GM12878 (cell line): Measurements from ENCODE around the gene RXRG. TPM values are rescaled to one million over a fixed set of nuclear protein-coding genes. Genes with fewer than 3 reads are reported as not detected.

Experiments used
- ATAC-seq: fragments of 200-7000 bp; cut with Tn5 transposase; 3 replicates; pipeline ENCODE4 v1.9.1; 2020; ENCODE audit warnings: mild to moderate bottlenecking, moderate library complexity
- BruUV-seq: library from RNA; stranded (reverse); fragments of 400-500 nt; replicated peaks from 2 replicates; lab custom pipeline; 2021; lab: Mats Ljungman, UMichigan
- CTCF ChIA-PET: fragments of 300-600 bp; sonication (Branson Sonifier 250); formaldehyde crosslinking; extraction: SDS; loops from one replicate; lab custom pipeline; 2021; ENCODE audit warnings: inconsistent platforms; lab: Yijun Ruan, JAX
- POLR2A ChIA-PET: fragments of 350-600 bp; formaldehyde crosslinking; extraction: SDS; loops from one replicate; lab custom pipeline; 2021; ENCODE audit warnings: inconsistent platforms; lab: Charles Lee
- RAD21 ChIA-PET: fragments of 300-600 bp; sonication (Branson Sonifier 250); formaldehyde crosslinking; loops from one replicate; lab custom pipeline; 2023; ENCODE audit warnings: antibody characterized with exemption; ENCODE audit not compliant: unreplicated experiment; lab: Charles Lee
- SMC1A ChIA-PET: fragments of 300-600 bp; sonication (Branson Sonifier 250); formaldehyde crosslinking; loops from one replicate; lab custom pipeline; 2023; ENCODE audit not compliant: unreplicated experiment, uncharacterized antibody; lab: Charles Lee
- DNase-seq: peaks from one replicate; pipeline ENCODE4 v3.0.0-alpha.2; 2011; ENCODE audit warnings: low read depth, low spot score
- FAIRE-seq: peaks from 3 replicates; lab custom pipeline; 2011; peaks lifted over from hg19 to GRCh38; lab: Jason Lieb, UNC
- H2AFZ ChIP-seq: 2 replicates; pipeline ENCODE4 v1.6.0; 2011; ENCODE audit warnings: low read depth, low read length, control low read depth; ENCODE audit not compliant: control insufficient read depth
- H3K27ac ChIP-seq: 2 replicates; pipeline ENCODE4 v1.5.1; 2011; ENCODE audit warnings: control low read depth; ENCODE audit not compliant: control insufficient read depth, insufficient read depth
- H3K27me3 ChIP-seq, 2 experiments: replicated peaks in 1 of 2; 2 replicates each; pipeline versions ENCODE4 v1.6.0 to v1.6.1; 2011; ENCODE audit warnings: low read length in 1 of 2; ENCODE audit not compliant: control insufficient read depth in 2 of 2, insufficient read depth in 2 of 2
- H3K36me3 ChIP-seq, 2 experiments: 2 replicates each; pipeline ENCODE4 v1.5.1; 2011; ENCODE audit warnings: low read length in 1 of 2; ENCODE audit not compliant: control insufficient read depth in 2 of 2, insufficient read depth in 2 of 2
- H3K4me1 ChIP-seq: 2 replicates; pipeline ENCODE4 v1.6.1; 2011; ENCODE audit warnings: mild to moderate bottlenecking, low read length, moderate library complexity, mixed read lengths; ENCODE audit not compliant: control insufficient read depth, insufficient read depth
- H3K4me2 ChIP-seq: 2 replicates; pipeline ENCODE4 v1.6.0; 2011; ENCODE audit warnings: control low read depth; ENCODE audit not compliant: control insufficient read depth, insufficient read depth
- H3K4me3 ChIP-seq: fragments of 200-600 bp; sonication (generic); 2 replicates; pipeline ENCODE4 v1.5.1; 2016
- H3K79me2 ChIP-seq: 2 replicates; pipeline ENCODE4 v1.6.0; 2011; ENCODE audit warnings: low read length; ENCODE audit not compliant: control insufficient read depth, insufficient read depth
- H3K9ac ChIP-seq: 2 replicates; pipeline ENCODE4 v1.8.0; 2011; ENCODE audit warnings: low read length, control low read depth, mixed read lengths; ENCODE audit not compliant: control insufficient read depth, insufficient read depth
- H3K9me3 ChIP-seq: replicated peaks from 3 replicates; pipeline ENCODE4 v1.5.1; 2011; ENCODE audit warnings: mild to moderate bottlenecking, low read length; ENCODE audit not compliant: control insufficient read depth, insufficient read depth
- H4K20me1 ChIP-seq: 2 replicates; pipeline ENCODE4 v1.6.0; 2011; ENCODE audit not compliant: control insufficient read depth, insufficient read depth
- BRCA1 ChIP-seq: IDR thresholded peaks from 2 replicates; pipeline ENCODE4 v1.6.1; 2011; ENCODE audit warnings: low read depth, low read length, improper control_type of control experiment
- CBX5 ChIP-seq: sonication (generic); IDR thresholded peaks from 2 replicates; pipeline ENCODE4 v1.6.1; 2016; ENCODE audit warnings: low read depth, moderate library complexity, mild to moderate bottlenecking, inconsistent platforms
- CHD4 ChIP-seq: fragments of 200-600 bp; sonication (generic); IDR thresholded peaks from 2 replicates; pipeline ENCODE4 v1.6.1; 2016; ENCODE audit warnings: mild to moderate bottlenecking
- KLF5 ChIP-seq: fragments of 450-650 bp; IDR thresholded peaks from 2 replicates; pipeline ENCODE4 v1.6.1; 2014; ENCODE audit warnings: mild to moderate bottlenecking; ENCODE audit not compliant: partially characterized antibody
- MXI1 ChIP-seq: fragments of 150-350 bp; IDR thresholded peaks from 2 replicates; pipeline ENCODE4 v1.6.1; 2011; ENCODE audit warnings: low read depth, mild to moderate bottlenecking, inconsistent platforms, low read length, improper control_type of control experiment
- NR2F1 ChIP-seq: fragments of 450-650 bp; conservative IDR thresholded peaks from 2 replicates; pipeline ENCODE4 v1.6.1; 2017; ENCODE audit warnings: mild to moderate bottlenecking
- RFX5 ChIP-seq: IDR thresholded peaks from 2 replicates; pipeline ENCODE4 v1.6.1; 2011; ENCODE audit warnings: low read depth, low read length, improper control_type of control experiment
- WGBS: methylation state at CpG from one replicate; pipeline ENCODE4 v1.1.6; 2016; ENCODE audit warnings: low lambda C conversion rate; ENCODE audit not compliant: insufficient replicate concordance, insufficient coverage; ENCODE audit errors: missing lambda C conversion rate; 5-methylcytosine and 5-hydroxymethylcytosine counted together
- in situ Hi-C: fragments of 300-500 bp; cut with MboI; formaldehyde crosslinking; loops from 9 replicates; pipeline ENCODE4 v1.14.3; 2018; ENCODE audit warnings: mixed read lengths
- intact Hi-C: fragments of 100-400 bp; cut with micrococcal nuclease; formaldehyde crosslinking; loops from one replicate; pipeline ENCODE4 v1.14.2; 2022; ENCODE audit not compliant: unreplicated experiment
- polyA plus RNA-seq, 11 experiments: library from polyadenylated mRNA; depleted of rRNA in 4 of 11; unstranded in 6 of 11; stranded (reverse) in 5 of 11; fragments of >200 nt; fragmentation: Nextera tagmentation in 4 of 11; fragmentation: Illumina TruSeq in 1 of 11; extraction: Ambion mirVana in 4 of 11; extraction: Trizol in 1 of 11; gene quantifications; 1 replicate in 1 of 11; 2 replicates in 10 of 11; pipeline versions ENCODE4 v1.2.1 to v1.2.3, GENCODE V29; 2011 to 2016; ENCODE audit warnings: inconsistent platforms in 2 of 11, missing spikeins in 2 of 11, low read depth in 1 of 11
- total RNA-seq, 4 experiments: library from RNA; depleted of rRNA in 3 of 4; stranded (reverse); fragments of >200 nt in 3 of 4; fragmentation: Illumina TruSeq in 1 of 4; extraction: Trizol in 1 of 4; gene quantifications; 2 replicates each; pipeline versions ENCODE4 v1.2.1 to v1.2.3, GENCODE V29; 2013 to 2021
- TF ChIP-seq, protein P1 (sequence below): IDR thresholded peaks from 2 replicates; pipeline ENCODE4 v1.6.1; 2012; ENCODE audit warnings: mild to moderate bottlenecking, low read depth, low read length
- TF ChIP-seq, protein P2 (sequence below): IDR thresholded peaks from 2 replicates; pipeline ENCODE4 v1.6.1; 2011; ENCODE audit warnings: borderline replicate concordance, low read depth, mild to moderate bottlenecking, moderate library complexity, mixed read lengths, low read length; ENCODE audit not compliant: insufficient read depth; ENCODE audit errors: extremely low read length
- TF ChIP-seq, protein P3 (sequence below): fragments of 450-650 bp; IDR thresholded peaks from 2 replicates; pipeline ENCODE4 v1.6.1; 2016; ENCODE audit warnings: mild to moderate bottlenecking

Gene RXRG
- total and polyA plus RNA-seq, 10 of the 15 experiments (the other 5 are each of a cell fraction or from before 2014, with no cell fraction given) = 0.10 TPM; not detected in 9

DNA sequence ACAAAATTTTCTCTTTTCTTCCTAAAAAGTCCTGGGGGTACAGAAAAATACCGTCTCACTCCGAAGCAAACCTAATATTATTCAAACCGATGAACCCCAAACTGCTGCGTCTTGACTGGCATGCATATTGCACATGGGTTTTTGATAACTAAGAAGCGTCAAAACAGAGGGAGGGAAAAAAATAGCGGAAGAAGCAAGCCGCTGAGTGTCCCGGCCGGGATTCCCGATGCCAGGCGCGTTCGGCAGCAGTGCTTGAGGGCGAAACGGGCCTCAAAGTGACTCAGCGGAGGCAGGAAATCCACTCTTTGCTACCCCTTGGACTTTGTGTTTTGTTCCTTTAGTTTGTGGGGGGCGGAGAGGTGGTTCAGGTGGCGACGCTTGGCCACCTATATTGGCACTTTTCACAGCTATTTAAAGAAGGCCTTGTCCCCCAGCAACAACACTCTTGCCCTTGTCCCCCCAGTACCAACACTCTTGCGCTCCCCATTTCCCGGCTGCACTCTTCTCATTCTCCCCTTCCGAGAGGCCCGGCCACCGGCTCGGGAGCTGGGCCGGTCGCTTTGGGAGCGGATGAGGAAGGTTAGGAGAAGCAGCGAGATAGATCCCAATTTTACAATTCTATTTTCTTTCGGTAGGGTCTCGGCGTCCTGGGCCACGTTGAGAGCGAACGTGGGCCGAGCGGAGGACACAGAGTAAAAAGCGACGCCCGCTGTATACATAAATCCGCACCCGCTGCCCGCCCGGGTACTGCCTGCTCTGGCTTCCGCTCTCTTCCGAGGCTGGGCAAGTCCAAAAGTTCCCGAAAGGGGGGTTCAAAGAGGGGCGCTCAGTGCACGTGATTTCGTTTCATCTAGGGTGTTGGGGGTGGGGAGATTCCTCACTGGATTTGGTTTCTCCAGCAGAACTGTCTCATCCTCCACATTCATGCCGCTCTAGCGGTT is 90.9 kb downstream of the RXRG start:
- H2AFZ ChIP-seq = no peak overlapping the region
- H4K20me1 ChIP-seq = no peaks in the 10 kb centered on the region
- WGBS = 20% methylated on average over 50 of the region's 52 CpGs
- POLR2A ChIA-PET = no interaction called here
- no TSS peak for BruUV-seq
- in situ Hi-C loops = no loop called here
- no peak overlapping the region for H3K9ac ChIP-seq
- H3K27me3 ChIP-seq = peaks cover 14 to 15% of the 10 kb centered on the region in 2 experiments
- H3K4me1 ChIP-seq = no peaks in the 10 kb centered on the region
- H3K27ac ChIP-seq = no peak overlapping the region
- H3K4me2 ChIP-seq = no peak overlapping the region
- DNase-seq (no peak), ATAC-seq (no peak), FAIRE-seq (no peak)
- RAD21 ChIA-PET = no interaction called here
- no peaks in the 10 kb centered on the region for H3K36me3 ChIP-seq
- CTCF ChIA-PET = interaction anchor here (4.1 kb wide), 1 partner anchor 13 kb away, joined by 15 read pairs; no protein-coding TSS in a partner anchor
- H3K9me3 ChIP-seq = no peaks in the 10 kb centered on the region
- TF ChIP-seq RFX5 = no peak
- TF ChIP-seq KLF5 = no peak
- TF ChIP-seq NR2F1 = no peak
- TF ChIP-seq CBX5 = no peak
- TF ChIP-seq, protein P1, sequence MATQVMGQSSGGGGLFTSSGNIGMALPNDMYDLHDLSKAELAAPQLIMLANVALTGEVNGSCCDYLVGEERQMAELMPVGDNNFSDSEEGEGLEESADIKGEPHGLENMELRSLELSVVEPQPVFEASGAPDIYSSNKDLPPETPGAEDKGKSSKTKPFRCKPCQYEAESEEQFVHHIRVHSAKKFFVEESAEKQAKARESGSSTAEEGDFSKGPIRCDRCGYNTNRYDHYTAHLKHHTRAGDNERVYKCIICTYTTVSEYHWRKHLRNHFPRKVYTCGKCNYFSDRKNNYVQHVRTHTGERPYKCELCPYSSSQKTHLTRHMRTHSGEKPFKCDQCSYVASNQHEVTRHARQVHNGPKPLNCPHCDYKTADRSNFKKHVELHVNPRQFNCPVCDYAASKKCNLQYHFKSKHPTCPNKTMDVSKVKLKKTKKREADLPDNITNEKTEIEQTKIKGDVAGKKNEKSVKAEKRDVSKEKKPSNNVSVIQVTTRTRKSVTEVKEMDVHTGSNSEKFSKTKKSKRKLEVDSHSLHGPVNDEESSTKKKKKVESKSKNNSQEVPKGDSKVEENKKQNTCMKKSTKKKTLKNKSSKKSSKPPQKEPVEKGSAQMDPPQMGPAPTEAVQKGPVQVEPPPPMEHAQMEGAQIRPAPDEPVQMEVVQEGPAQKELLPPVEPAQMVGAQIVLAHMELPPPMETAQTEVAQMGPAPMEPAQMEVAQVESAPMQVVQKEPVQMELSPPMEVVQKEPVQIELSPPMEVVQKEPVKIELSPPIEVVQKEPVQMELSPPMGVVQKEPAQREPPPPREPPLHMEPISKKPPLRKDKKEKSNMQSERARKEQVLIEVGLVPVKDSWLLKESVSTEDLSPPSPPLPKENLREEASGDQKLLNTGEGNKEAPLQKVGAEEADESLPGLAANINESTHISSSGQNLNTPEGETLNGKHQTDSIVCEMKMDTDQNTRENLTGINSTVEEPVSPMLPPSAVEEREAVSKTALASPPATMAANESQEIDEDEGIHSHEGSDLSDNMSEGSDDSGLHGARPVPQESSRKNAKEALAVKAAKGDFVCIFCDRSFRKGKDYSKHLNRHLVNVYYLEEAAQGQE = no peak
- TF ChIP-seq, protein P2, sequence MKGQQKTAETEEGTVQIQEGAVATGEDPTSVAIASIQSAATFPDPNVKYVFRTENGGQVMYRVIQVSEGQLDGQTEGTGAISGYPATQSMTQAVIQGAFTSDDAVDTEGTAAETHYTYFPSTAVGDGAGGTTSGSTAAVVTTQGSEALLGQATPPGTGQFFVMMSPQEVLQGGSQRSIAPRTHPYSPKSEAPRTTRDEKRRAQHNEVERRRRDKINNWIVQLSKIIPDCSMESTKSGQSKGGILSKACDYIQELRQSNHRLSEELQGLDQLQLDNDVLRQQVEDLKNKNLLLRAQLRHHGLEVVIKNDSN = no peak
- TF ChIP-seq, protein P3, sequence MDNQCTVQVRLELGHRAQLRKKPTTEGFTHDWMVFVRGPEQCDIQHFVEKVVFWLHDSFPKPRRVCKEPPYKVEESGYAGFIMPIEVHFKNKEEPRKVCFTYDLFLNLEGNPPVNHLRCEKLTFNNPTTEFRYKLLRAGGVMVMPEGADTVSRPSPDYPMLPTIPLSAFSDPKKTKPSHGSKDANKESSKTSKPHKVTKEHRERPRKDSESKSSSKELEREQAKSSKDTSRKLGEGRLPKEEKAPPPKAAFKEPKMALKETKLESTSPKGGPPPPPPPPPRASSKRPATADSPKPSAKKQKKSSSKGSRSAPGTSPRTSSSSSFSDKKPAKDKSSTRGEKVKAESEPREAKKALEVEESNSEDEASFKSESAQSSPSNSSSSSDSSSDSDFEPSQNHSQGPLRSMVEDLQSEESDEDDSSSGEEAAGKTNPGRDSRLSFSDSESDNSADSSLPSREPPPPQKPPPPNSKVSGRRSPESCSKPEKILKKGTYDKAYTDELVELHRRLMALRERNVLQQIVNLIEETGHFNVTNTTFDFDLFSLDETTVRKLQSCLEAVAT = no peak
- no peak for TF ChIP-seq BRCA1
- TF ChIP-seq MXI1 = no peak
- TF ChIP-seq CHD4 = no peak
- H3K4me3 ChIP-seq = no peak overlapping the region
- SMC1A ChIA-PET = no interaction called here
- no peaks in the 10 kb centered on the region for H3K79me2 ChIP-seq
- intact Hi-C loops = no loop called here
